Parathyroid adenoma (tissue), 2 donors: Measurements from ENCODE around the gene AP3M1.

Experiments used
- H2AFZ ChIP-seq: fragments of 300-600 bp; sonication (generic); one replicate; pipeline ENCODE4 v1.7.0; 2017; ENCODE audit warnings: antibody characterized with exemption, mild to moderate bottlenecking
- H3K27ac ChIP-seq: fragments of 300-600 bp; sonication (generic); one replicate; pipeline ENCODE4 v1.7.0; 2017
- H3K27me3 ChIP-seq: fragments of 300-600 bp; sonication (generic); one replicate; pipeline ENCODE4 v1.7.0; 2017; ENCODE audit warnings: low read length; ENCODE audit not compliant: control insufficient read depth, insufficient read depth
- H3K36me3 ChIP-seq: fragments of 300-600 bp; sonication (generic); one replicate; pipeline ENCODE4 v1.7.0; 2017; ENCODE audit warnings: low read length; ENCODE audit not compliant: control insufficient read depth, insufficient read depth
- H3K4me1 ChIP-seq: fragments of 300-600 bp; sonication (generic); one replicate; pipeline ENCODE4 v1.7.0; 2017; ENCODE audit warnings: control low read depth
- H3K4me2 ChIP-seq: fragments of 300-600 bp; sonication (generic); one replicate; pipeline ENCODE4 v1.7.0; 2017; ENCODE audit warnings: low read length
- H3K4me3 ChIP-seq: fragments of 300-600 bp; sonication (generic); one replicate; pipeline ENCODE4 v1.7.0; 2017; ENCODE audit warnings: low read depth, low read length
- H3K79me2 ChIP-seq: fragments of 300-600 bp; sonication (generic); one replicate; pipeline ENCODE4 v1.7.0; 2017; ENCODE audit warnings: control low read depth
- H3K9ac ChIP-seq: fragments of 300-600 bp; sonication (generic); one replicate; pipeline ENCODE4 v1.7.0; 2017; ENCODE audit warnings: mild to moderate bottlenecking
- H3K9me3 ChIP-seq: fragments of 300-600 bp; sonication (generic); one replicate; pipeline ENCODE4 v1.7.0; 2017; ENCODE audit warnings: low read length; ENCODE audit not compliant: control insufficient read depth
- TF ChIP-seq, protein P1 (sequence below): fragments of 300-600 bp; sonication (generic); IDR thresholded peaks from one replicate; pipeline ENCODE4 v1.7.0; 2017; ENCODE audit warnings: antibody characterized with exemption, mild to moderate bottlenecking
- donor health status: primary hyperparathyroidism.

AP3M1 gene

DNA sequence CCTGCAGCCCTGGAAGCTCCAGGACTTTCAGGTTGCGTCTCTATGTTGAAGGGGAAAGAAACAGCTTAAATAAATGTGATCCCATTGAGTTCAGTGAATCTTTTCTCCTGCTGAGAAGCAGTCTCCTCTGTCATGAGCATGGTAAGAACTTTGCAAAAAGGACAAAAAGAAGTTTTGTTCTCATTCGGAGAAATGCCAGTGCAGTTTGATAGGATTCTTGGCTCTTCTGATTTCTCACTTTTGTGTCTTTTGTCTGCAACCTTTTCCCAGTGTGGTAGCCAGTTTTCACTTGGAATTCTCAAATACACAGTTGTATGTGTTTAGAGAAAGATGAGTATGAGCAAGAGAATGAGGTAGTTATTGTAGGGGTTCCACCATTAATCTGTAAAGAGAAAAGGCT is 64.3 kb downstream of the AP3M1 start:
- Histone ChIP-seq H3K27ac (no peak overlapping the region), H3K9ac (no peak overlapping the region), H3K27me3 (no peaks in the 10 kb centered on the region), H3K4me2 (no peak overlapping the region), H3K4me3 (no peak overlapping the region), H3K79me2 (no peaks in the 10 kb centered on the region), H3K9me3 (no peaks in the 10 kb centered on the region), H3K36me3 (no peaks in the 10 kb centered on the region), H2AFZ (no peak overlapping the region), H3K4me1 (no peaks in the 10 kb centered on the region)
- TF ChIP-seq, protein P1, sequence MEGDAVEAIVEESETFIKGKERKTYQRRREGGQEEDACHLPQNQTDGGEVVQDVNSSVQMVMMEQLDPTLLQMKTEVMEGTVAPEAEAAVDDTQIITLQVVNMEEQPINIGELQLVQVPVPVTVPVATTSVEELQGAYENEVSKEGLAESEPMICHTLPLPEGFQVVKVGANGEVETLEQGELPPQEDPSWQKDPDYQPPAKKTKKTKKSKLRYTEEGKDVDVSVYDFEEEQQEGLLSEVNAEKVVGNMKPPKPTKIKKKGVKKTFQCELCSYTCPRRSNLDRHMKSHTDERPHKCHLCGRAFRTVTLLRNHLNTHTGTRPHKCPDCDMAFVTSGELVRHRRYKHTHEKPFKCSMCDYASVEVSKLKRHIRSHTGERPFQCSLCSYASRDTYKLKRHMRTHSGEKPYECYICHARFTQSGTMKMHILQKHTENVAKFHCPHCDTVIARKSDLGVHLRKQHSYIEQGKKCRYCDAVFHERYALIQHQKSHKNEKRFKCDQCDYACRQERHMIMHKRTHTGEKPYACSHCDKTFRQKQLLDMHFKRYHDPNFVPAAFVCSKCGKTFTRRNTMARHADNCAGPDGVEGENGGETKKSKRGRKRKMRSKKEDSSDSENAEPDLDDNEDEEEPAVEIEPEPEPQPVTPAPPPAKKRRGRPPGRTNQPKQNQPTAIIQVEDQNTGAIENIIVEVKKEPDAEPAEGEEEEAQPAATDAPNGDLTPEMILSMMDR: no peak

DNA sequence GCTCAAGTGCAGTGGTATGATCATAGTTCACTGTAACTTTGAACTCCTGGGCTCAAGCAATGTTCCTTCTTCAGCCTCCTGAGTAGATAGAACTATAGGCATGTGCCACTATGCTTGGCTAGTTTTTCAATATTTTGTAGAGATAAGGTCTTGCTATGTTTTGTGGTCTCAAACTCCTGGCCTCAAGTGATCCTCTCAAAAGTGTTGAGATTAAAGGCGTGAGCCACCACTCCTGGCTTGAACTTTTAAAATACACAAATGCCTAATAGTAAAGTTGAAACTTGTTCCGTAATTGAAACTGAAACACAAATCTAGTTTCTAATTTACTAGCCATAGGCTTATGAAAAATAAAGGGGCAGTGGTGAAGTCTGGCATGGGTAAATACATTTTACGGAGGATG is 65.7 kb downstream of the AP3M1 start:
- Histone ChIP-seq H3K9me3 (no peaks in the 10 kb centered on the region), H3K36me3 (no peaks in the 10 kb centered on the region), H3K27ac (no peak overlapping the region), H3K9ac (no peak overlapping the region), H3K79me2 (no peaks in the 10 kb centered on the region), H2AFZ (no peak overlapping the region), H3K4me1 (no peaks in the 10 kb centered on the region), H3K4me2 (no peak overlapping the region), H3K4me3 (no peak overlapping the region), H3K27me3 (no peaks in the 10 kb centered on the region)
- TF ChIP-seq, protein P1: no peak

DNA sequence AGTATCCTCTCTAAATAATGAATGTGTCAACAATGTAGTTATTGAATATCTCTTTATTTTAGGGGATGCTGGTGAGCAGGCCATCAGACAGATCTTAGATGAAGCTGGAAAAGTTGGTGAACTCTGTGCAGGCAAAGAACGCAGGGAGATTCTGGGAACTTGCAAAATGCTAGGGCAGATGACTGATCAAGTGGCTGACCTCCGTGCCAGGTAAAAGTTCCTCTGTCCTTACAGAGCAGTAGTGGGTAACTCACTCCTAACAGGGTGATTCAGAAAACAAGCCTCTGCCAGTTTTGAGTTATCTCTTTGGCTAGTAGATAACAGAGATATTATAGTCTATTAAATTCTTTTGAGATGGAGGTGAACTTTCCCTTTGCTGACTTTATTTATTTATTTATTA is 67.3 kb downstream of the AP3M1 start:
- Histone ChIP-seq H3K36me3 (no peaks in the 10 kb centered on the region), H3K4me2 (no peak overlapping the region), H3K27me3 (no peaks in the 10 kb centered on the region), H3K79me2 (no peaks in the 10 kb centered on the region), H2AFZ (no peak overlapping the region), H3K9me3 (no peaks in the 10 kb centered on the region), H3K4me1 (no peaks in the 10 kb centered on the region), H3K27ac (no peak overlapping the region), H3K9ac (no peak overlapping the region), H3K4me3 (no peak overlapping the region)
- TF ChIP-seq, protein P1: no peak

DNA sequence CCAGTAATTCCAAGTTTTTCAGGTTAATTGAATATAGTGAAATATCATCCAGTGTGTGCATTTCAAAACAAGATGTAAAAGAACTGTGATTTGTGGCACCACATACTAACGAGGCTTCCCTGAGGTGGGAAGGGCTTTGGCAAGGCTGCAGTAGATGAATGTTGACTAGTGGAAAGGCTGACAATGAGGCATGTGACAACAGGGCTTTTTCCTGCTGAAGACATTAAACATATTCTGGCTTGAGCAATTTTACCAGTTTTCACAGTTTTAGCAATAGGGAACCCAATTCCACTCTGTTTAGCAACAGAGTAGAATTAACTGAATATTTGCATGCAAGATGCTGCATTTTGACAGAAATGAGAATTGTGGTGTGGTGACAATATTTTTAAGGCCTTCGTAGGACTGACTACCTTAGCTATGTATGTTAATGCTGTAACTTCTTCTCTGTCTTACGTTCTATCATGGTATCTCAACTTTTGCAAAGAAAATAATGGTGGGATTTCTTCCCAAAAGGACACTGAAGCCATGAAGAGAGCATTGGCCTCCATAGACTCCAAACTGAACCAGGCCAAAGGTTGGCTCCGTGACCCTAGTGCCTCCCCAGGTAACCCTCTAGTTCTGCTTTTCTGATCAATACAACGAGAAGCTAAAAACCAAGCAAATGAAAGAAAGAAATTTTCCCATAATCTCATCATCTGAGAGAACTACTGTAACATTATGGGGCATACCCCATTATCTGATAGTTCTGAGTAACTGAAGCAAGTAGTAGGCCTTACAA is 68.5 kb downstream of the AP3M1 start:
- TF ChIP-seq, protein P1: no peak
- H3K27ac ChIP-seq: no peak overlapping the region
- H2AFZ ChIP-seq: no peak overlapping the region
- no peak overlapping the region for H3K4me2 ChIP-seq
- no peaks in the 10 kb centered on the region for H3K9me3 ChIP-seq
- no peaks in the 10 kb centered on the region for H3K79me2 ChIP-seq
- H3K36me3 ChIP-seq: no peaks in the 10 kb centered on the region
- no peak overlapping the region for H3K4me3 ChIP-seq
- no peaks in the 10 kb centered on the region for H3K27me3 ChIP-seq
- H3K9ac ChIP-seq: no peak overlapping the region
- H3K4me1 ChIP-seq: no peaks in the 10 kb centered on the region
